Hematopoietic multipotent progenitor cell treated with erythropoietin and hydrocortisone succinate and interleukin-3 and kit ligand, for 4 days (in vitro differentiated cells): ENCODE results near the gene BRD9.
A peak's percentile ranks its signal among the peaks of the same experiment; 100 is the strongest.

Experiments used
- DNase-seq: peaks from one replicate; pipeline ENCODE4 v3.0.0-alpha.2; 2015

The BRD9 gene

DNA sequence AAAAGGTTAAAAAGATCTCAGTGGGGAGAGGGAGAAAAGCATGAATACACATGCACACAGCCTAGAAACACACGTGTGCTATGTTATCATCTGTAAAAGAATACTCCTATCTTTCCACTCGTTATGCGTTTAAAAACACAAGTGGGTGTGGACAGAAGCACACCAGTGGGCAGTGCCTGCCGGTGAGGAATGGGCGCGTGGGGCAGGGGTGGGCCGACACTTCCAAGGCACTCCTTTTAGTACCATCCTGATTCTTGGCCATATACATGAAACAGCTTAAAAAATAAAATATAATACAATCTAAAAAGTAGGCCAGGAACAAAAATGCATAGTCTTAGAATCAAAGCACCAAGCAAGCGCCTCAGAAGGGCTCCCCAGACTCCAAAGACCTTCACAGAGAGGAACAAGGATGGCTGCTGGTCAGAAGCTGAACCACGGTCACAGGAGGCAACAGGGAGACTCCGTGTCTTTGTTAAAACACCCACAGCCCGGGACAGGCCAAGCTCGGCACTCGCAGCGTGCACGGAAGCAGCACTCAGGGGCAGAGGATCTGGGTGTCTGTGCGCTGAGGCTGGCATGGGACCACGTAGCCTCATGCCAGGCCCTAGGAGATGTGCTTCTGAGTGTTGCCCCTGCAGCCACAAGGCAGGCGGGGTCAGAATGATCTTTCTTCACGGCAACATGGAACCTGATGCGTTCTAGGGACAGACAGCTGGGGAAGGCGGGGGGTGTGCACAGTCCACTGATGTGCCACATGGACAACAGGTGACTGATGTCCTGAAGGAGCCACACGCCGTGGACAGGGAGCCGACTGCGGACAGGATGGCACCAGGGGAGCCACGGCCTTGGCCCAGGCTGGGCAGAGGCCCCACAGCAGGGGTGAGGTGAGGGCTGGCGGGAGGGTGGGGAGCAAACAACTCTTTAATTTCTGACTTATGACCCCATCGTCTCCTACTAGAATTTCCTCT, 15.9 kb downstream of the BRD9 start:
- DNase-seq: no peak

DNA sequence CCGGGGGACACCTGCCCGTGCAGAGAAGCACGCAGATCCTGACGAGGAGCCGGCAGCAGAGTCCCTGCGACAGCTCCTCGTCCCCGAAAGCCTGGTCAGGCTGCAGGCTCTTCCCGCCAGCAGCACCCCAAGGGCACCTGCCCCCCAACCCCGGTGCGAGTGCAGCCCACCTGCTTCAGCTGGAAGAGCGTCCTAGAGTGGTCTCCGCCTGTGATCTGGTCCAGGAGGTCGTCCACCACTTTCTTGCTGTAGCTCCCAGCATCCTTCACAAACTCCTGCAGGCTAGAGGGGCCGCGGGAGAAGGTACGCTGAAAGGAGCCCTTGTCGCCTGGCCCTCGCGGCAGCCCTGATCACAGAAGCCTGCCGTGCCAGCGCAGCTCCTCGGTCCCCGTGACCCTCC, 16.7 kb downstream of the BRD9 start:
- DNase-seq: no peak

GRCh38 chr5:873328-873727, 19.3 kb downstream of the BRD9 start:
- DNase-seq: no peak

DNA sequence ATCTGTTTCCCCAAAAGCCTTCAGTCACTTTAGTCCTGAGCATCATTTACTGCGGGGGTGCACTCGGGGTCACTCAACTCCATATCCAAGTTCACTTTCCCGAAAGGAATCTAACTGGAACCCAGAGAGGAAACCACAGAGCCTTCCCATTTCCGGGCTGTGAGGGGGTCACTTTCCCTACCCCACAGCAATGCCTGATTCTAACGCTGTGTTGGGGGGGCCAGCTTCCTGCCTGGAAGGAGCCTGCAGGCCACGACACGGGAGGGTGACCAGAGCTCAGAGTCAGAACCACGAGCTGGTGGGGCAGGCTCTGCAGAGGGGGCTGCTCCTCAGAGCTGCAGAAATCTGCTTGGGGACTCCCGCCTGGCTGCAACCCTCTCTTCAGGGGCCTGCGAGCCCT, 20.3 kb downstream of the BRD9 start:
- no peak for DNase-seq

- no peak for DNase-seq
These were observed 20.9 kb downstream of the BRD9 start for GRCh38 chr5:871596-872298.

- DNase-seq: no peak
These were observed 21.6 kb downstream of the BRD9 start for GRCh38 chr5:870956-871355.

GRCh38 chr5:868428-869135, 24.0 kb downstream of the BRD9 start:
- DNase-seq: no peak

DNA sequence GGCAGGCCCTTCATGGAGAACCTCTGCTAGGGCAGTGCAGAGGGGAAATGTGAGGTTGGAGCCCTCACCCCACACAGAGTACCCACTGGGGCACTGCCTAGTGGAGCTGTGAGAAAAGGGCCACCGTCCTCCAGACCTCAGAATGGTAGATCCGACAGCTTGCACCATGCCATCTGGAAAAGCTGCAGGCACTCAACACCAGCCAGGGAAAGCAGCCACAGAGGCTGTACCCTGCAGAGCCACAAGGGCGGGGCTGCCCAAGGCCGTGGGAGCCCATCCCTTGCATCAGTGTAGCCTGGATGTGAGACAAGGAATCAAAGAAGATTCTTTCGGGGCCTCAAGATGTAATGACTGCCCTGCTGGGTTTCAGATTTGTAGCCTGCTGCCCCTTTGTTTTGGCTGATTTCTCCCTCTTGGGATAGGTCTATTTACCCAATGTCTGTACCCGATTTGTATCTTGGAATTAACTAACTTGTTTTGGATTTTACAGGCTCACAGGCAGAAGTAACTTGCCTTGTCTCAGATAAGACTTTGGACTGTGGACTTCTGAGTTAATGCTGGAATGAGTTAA, 25.2 kb downstream of the BRD9 start:
- no peak for DNase-seq

GRCh38 chr5:865771-866170, 26.8 kb downstream of the BRD9 start:
- no peak for DNase-seq

DNA sequence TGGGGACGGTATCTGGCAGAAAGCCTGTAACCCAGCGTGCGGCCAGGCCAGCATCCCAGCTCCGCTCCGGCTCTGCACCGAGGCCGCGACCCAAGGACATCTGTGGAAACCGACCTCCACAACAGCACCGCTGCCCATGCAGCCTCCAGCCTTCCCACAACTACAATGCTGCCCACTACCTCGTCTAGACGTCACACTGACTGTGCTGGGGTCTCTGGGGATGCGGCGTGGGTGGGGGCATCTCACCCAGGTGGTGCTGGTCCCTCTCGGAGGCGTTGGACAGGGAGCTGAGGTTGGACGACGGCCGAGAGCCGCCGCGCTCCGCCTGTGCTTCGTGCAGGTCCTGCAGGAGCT, 27.5 kb downstream of the BRD9 start:
- DNase-seq: no peak

DNA sequence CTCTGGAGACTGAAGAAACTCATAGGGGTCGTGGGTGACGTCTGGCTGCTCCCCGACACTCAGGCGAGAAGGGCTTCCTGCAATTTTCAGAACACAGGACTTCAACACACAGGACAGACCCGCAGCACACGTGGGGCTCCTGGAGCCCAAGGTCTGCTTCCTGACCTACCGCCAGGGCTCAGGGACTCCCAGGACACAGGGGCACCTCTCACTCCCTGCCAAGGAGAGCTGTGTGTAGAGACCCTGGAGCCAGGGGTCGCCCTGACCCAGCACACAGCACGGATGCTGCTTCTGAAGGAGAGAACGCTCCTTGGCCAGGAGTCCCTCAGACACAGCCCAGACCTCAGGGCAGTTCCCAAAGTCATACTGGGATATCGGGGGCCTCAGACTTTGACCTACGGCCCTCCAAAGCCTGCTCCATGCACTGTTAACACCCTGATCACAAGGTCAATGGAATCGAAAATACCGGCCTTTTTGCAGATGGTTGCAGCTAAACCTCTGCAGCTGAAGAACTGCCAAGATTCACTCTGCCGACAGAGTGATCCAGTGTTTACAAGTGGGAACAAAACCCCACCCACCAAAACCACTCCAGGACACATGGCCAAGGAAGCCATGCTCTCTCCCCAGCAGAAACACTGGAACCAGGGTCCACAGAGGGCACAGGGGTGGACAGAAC, 28.0 kb downstream of the BRD9 start:
- DNase-seq: no peak

DNA sequence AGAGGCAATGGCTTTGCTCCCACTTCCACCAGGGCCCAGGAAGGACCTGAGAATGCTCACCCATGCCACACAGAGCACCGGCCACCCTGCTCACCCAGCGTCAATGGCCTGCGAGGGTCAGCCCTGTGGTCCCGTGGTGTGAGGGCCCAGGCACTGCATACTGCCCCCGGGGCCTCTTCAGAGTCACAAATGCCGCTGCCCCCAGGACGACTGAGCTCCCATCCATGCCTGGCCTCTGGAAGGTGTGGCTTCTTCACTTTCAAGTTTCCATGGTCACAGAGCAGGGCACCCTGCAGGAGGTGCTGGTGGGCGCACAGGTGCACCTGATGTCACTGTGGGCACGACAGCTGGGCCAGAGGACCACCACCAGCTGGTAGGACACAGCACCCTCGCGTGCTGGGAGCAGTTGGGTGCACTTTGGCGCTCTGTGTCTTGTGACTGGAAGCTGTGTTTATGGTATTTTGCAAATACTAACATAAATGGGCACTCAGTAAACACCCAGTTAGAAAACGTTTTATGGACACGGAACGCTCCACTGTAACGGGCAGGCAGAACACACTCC, 29.3 kb downstream of the BRD9 start:
- no peak for DNase-seq

DNA sequence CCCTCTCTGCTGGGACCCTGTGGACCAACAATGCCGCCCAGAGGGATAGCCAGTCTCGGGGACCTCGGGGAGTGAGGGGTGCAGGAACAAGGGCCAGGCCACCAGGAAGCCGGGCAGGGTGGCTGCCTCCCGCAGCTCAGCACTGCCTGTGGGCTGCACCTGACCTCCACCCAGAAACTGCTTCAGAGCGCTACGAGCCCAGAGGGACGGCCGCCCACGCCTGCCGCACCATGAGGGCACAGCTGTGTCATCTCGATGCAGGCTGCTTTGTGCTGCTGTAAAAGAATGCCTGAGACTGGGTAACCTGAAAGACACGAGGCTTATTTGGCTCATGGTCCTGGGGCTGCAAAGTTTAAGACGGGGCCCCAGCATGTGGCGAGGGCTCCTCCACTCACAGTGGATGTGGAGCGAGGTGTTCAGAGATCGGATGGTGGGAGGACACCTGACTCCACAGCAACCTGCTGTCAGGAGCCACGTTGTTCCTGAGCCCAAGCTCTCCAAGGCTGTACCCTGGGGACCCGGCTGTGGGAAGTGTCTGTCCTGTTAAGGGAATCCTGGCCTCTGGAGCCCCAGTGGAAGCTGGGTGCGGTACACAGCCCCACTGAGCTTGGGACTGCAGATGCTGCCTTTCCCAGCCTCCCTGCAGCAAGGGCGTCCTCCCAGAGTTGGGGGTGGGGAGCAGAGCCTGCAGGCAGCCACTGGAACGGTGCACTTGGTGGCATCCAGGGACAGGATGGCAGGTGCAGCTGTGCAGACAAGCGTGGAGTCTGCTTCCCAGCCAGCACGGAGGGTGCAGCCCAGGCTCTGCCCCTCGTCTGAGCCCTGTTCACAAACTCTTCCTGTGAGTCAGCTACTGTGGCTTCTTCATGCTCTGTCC, 30.0 kb downstream of the BRD9 start:
- no peak for DNase-seq

DNA sequence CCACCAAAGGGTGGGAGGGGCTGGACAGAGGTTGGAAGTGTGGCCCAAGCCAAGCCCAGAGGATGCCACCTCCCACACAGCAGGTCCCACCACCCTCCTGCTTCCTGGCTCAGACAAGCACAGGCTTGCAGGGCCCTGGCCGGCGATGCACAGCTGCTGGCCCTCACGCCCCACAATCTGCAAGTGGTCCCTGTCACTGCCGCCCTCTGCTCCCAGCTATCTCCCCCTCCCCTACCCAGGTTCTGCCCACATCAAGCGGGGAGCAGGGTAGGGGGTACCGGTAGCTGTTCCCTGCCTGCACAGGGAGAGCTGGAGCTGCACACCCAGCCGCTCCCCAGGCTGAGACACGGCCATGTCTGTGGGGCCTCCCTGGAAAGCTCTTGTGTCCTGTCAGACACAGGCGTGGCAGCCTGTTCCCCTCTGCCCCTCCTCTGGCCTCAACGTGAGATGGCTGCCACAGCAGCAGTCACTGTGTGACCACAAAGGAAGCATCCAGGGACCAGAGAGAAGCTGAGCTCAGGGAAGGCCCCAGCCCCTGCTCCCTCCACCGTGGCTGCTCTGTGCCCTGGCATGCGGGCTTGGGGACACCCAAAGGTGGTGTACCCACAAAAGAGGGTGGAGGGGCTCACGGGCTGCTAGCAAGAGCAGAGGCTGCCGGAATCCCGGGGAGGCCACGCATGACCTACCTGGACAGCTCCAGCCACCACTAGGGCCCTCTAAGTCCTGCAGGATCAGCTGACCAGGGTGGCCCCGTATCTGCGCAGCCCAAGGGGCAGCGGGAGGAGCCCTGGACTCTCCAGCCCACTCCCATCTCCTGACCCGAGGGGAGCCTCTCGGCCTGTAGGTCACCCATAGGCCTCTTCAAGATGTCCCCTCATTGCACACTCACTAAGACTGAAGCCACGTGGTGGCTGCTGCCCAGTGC, 30.9 kb downstream of the BRD9 start:
- DNase-seq: peak; percentile 30

DNA sequence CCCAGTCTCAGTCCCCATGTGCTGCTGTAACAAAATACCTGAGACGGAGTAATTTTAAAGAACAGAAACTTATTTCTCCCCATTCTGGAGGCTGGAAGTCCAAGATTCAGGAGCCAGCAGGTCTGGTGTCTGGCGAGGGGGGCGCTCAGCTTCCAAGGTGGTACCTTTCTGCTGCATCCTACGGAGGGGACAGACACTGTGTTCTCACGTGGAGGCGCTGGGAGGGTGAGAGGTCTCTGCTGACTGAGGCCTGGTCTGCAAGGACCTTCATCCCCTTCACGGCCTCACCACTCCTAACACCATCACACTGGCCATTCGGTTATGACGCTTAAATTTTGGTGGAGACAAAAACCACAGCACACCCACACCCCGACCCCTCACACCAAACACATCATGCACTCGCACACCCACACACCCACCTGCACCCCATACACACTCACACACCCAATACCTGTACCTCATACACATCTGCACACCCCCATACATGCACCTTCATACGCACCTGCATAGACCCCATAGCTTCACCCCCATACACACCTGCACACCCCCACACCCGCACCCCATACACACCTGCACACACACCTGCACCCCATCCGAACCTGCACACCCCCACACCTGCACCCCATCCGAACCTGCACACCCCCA, 32.0 kb downstream of the BRD9 start:
- DNase-seq: no peak

DNA sequence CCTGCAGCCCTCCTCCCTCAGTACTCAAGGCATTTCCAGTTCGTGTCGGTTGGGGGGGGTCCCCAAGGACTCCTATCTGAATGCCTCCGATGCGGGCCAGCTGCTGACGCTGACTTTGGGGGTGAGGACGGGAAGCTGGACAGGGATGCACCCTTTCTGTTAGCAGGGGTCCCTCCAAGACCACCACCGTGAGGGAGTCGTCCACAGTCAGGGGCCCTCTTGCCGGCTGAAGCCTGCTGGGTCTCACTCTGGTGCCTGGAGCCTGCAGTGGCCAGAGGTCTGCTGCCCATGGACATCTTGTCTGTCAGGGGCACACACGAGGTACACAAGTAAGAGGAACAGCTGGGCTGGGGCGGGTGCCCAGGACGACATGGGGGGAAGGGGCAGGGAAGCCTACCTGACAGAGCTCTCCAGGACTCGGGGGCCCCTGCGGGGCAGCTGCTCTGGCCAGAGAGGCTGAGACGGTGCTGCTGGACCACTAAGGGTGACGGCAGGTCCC, 32.8 kb downstream of the BRD9 start:
- DNase-seq: no peak

DNA sequence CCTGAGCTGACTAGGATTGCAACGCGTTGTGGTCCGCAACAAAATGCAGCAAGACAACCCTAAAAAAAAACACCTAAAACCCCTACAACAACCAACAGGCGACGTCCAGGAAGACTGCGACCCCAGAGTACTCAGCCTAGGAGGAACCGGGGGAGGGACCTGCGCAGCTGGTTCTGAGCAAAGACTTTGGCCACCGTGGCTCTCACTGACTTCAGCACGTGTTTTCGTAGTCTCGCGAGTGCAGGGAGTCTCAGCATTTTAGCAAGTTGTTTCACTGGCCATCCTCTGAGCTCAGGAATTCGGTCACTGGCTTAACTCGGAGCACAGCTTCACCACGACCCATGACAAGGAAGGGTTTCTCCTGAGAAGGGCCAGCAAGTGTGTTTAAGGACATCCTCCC, 33.2 kb downstream of the BRD9 start:
- no peak for DNase-seq

- no peak for DNase-seq
These were observed 33.9 kb downstream of the BRD9 start for GRCh38 chr5:858726-859125.
